Measurements from ENCODE around the gene ZFP92. TPM values are rescaled to one million over a fixed set of nuclear protein-coding genes. Genes with fewer than 3 reads are reported as not detected.

The ZFP92 gene
- total RNA-seq, 1 donor from 2014 or later = 0.25 TPM

DNA sequence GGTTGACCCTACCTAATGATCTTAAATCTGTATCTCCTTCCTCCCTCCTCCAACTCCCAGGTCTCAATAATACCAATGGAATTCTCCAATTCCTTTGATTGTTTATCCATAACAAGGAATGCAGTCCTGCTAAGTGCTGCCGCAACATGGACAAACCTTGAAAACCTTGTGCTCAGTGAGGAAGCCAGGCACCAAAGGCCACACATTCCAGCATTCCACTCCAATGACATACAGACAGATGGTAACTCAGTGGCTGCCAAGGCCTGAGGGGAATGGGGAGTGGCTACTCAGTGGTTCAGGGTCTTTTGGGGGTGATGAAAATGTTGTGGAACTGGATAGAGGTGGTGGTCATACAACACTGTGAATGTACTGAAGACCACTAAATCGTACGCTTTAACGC lies 48.7 kb downstream of the ZFP92 start:
- no peak for DNase-seq (ENCODE audit: extremely low spot score in 2 of 2)
- intact Hi-C loops (cut with DNase I) = no loop called here
- TF ChIP-seq POLR2AphosphoS5 (IDR thresholded peaks at IDR 0.05; ENCODE audit: insufficient read depth in 1 of 2, low read depth in 1 of 2) = no peak
- TF ChIP-seq POLR2A (IDR thresholded peaks at IDR 0.05) = no peak
- TF ChIP-seq, protein P1, sequence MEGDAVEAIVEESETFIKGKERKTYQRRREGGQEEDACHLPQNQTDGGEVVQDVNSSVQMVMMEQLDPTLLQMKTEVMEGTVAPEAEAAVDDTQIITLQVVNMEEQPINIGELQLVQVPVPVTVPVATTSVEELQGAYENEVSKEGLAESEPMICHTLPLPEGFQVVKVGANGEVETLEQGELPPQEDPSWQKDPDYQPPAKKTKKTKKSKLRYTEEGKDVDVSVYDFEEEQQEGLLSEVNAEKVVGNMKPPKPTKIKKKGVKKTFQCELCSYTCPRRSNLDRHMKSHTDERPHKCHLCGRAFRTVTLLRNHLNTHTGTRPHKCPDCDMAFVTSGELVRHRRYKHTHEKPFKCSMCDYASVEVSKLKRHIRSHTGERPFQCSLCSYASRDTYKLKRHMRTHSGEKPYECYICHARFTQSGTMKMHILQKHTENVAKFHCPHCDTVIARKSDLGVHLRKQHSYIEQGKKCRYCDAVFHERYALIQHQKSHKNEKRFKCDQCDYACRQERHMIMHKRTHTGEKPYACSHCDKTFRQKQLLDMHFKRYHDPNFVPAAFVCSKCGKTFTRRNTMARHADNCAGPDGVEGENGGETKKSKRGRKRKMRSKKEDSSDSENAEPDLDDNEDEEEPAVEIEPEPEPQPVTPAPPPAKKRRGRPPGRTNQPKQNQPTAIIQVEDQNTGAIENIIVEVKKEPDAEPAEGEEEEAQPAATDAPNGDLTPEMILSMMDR (IDR thresholded peaks at IDR 0.05) = no peak
- Histone ChIP-seq H3K36me3 (no peaks in the 10 kb centered on the region), H3K4me1 (no peaks in the 10 kb centered on the region), H3K9me3 (no peaks in the 10 kb centered on the region), H3K4me3 (no peak overlapping the region), H3K27ac (no peak overlapping the region), H3K27me3 (no peaks in the 10 kb centered on the region)

DNA sequence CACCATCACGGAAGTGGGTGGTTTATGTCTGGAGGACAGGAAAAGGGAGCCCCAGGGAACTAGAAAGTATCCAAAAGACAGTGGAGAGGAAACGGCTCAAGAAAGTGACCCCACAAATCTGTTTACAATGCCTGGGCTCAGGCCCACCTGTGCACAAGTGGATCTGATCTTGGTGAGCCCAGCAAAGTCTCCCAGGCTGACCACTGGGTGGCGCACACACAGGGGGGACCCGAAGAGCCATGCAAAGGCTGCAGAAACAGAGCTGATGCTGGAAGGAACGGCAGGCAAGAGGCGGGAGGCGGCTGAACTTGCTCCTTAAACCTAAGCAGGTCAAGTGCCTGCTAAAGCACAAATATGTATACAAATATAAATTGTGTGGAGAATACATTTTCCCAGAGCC lies 49.6 kb downstream of the ZFP92 start:
- TF ChIP-seq, protein P1 (IDR thresholded peaks at IDR 0.05) = peak in 1 of 3 experiments; percentile 34
- TF ChIP-seq POLR2A (IDR thresholded peaks at IDR 0.05) (no peak), POLR2AphosphoS5 (IDR thresholded peaks at IDR 0.05; ENCODE audit: insufficient read depth in 1 of 2, low read depth in 1 of 2) (no peak)
- H3K36me3 ChIP-seq = no peaks in the 10 kb centered on the region
- H3K4me1 ChIP-seq = no peaks in the 10 kb centered on the region
- no peak overlapping the region for H3K4me3 ChIP-seq
- no peak overlapping the region for H3K27ac ChIP-seq
- DNase-seq (ENCODE audit: extremely low spot score in 2 of 2) = no peak
- H3K27me3 ChIP-seq = no peaks in the 10 kb centered on the region
- intact Hi-C loops (cut with DNase I) = no loop called here
- no peaks in the 10 kb centered on the region for H3K9me3 ChIP-seq

Small RNAs within 50 kb of the gene (small RNA-seq; reads per million reads assigned to genes)
- gene RN7SL667P = not detected

Other genes starting within 250 kb of the ZFP92 start
- gene MAGEA1, start 232.2 kb upstream of the ZFP92 start, total RNA-seq = not detected
- gene PNMA6F, start 89.7 kb upstream of the ZFP92 start, total RNA-seq = not detected
- 7.6 TPM for gene ZNF275, start 77.3 kb upstream of the ZFP92 start, total RNA-seq
- not detected for gene PNMA6E, start 10.1 kb upstream of the ZFP92 start, total RNA-seq
- gene TREX2, start 34.6 kb downstream of the ZFP92 start, total RNA-seq = 9.6 TPM
- gene HAUS7, start 59.1 kb downstream of the ZFP92 start, total RNA-seq = 17.7 TPM
- gene BGN, start 83.5 kb downstream of the ZFP92 start, total RNA-seq = 106 TPM
- gene ATP2B3, start 106.2 kb downstream of the ZFP92 start, total RNA-seq = 0.25 TPM
- gene CCNQ, start 187.7 kb downstream of the ZFP92 start, total RNA-seq = 31.2 TPM
- 0.74 TPM for gene DUSP9, start 235.7 kb downstream of the ZFP92 start, total RNA-seq